IPS DF 19.7 (cell line): Measurements from ENCODE around the gene NLRP2B.
"Not testable (repeated sequence)": the region's sequence is repeated elsewhere in the genome, so short reads cannot be mapped to it uniquely, and the experiment has no call there.

Source experiments
- DNase-seq: peaks from one replicate; pipeline ENCODE4 v3.0.0-alpha.2; 2013; ENCODE audit warnings: low read depth, low spot score

Gene NLRP2B

GRCh38 chrX:57680160-57680559 lies at the start of gene NLRP2B:
NLRP2B (minus strand) TSS chrX:57680260.
- DNase-seq = no peak

DNA sequence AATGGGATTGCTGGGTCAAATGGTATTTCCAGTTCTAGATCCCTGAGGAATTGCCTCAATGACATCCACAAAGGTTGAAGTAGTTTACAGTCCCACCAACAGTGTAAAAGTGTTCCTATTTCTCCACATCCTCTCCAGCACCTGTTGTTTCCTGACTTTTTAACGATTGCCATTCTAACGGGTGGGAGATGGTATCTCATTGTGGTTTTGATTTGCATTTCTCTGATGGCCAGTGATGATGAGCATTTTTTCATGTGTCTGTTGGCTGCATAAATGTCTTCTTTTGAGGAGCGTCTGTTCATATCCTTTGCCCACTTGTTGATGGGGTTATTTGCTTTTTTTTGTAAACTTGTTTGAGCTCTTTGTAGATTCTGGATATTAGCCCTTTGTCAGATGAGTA lies 45.9 kb upstream of the NLRP2B start:
- DNase-seq = not testable (repeated sequence)

- DNase-seq = no peak
These were observed 1.3 kb upstream of the NLRP2B start for GRCh38 chrX:57681341-57681740.

GRCh38 chrX:57678686-57679428 lies 1.2 kb downstream of the NLRP2B start:
- no peak for DNase-seq

DNA sequence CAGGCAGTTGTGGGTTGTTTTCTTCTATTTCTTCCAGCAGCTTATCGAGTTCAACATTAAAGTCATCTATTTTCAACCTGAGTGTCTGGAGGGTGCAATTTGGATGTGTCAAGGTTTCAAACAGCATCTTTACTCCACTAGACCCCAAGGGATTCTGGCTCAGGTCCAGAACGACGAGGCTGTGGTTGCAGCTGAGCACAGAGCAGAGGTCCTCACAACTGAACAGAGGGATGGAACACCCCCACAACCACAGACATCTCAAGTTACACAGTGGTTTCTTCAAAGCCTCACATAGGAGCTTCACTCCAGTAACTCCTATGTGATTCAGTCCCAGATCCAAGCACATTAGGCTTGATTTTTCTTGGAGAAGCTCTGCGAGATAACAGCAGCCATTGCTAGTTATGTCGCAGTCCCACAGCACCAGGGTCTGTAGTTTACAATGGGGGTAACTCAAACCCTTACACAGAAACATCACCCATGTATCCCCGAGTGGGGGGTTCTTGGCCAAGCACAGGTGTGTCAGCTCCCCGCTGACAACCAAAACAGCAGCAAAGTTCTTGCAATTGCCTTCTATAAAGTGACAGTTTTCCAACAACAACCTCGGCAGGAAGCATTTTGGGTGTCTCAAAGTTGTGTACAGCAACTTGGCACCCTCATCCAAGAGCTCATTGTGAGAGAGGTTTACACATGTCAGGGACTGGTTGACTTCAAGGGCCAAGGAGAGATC lies 2.8 kb downstream of the NLRP2B start:
- no peak for DNase-seq

GRCh38 chrX:57675320-57675719 lies 4.7 kb downstream of the NLRP2B start:
- DNase-seq = no peak

GRCh38 chrX:57674861-57675260 lies 5.2 kb downstream of the NLRP2B start:
- no peak for DNase-seq

DNA sequence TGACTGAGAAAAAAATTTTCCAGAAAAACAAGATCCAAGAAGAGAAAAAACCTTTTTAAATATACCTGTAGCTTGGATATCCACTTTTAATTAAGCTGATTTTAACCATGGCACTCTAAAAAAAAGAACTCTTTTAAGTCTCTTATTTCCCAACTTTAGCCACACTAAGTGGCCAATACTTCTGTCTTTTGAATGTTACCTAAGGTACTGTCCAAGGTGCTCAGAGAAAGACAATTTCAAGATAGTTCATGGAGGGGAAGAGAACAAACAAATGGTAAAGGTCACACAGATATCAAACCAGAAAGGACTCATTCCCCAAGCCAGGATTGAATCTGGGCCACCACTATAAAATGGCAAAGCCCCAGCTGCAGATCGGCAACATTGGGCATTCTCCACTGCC lies 10.1 kb downstream of the NLRP2B start:
- no peak for DNase-seq

- no peak for DNase-seq
These were observed 13.1 kb downstream of the NLRP2B start for GRCh38 chrX:57667010-57667409.

- DNase-seq = no peak
These were observed 25.0 kb downstream of the NLRP2B start for GRCh38 chrX:57655065-57655464.

- DNase-seq = no peak
These were observed 27.4 kb downstream of the NLRP2B start for GRCh38 chrX:57652705-57653104.

DNA sequence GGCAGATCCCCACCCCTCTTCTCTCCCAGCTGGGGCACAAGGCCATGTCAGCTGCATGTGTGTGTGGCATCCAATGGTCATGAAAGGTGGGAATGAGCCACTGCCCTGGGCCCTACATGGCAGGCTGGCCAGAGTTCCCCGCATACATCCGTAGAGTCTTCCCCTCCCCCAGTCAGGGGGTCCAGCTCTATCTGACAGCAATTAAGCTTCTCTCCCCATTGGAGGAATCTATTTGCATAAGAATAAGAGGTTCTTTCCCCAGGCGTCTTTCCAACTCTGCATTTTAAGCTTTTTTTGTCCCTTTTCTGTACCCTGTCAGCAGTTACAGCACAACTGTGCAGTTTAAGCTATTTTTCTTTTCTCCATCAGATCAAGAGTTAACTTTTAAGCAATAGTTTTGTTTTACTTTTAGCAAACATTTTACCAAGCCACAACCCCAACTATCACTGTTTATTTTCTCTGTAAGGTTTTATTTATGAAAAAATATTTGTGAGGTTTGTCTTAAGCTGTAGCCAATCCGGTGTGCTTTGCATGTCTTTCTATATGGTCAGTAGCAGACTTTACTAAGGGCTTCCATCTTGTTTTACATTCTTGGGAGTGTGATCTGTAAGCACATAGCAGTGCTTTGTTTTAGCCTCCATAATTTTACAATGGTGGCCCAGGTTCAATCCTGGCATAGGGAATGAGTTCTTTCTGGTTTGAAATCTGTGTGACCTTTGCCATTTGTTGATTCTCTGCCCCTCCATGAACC lies 28.7 kb downstream of the NLRP2B start:
- DNase-seq = peak; percentile 9

- peak; percentile 17 for DNase-seq
These were observed 33.0 kb downstream of the NLRP2B start for GRCh38 chrX:57647020-57647419.

GRCh38 chrX:57643698-57644097 lies 36.4 kb downstream of the NLRP2B start:
- no peak for DNase-seq

GRCh38 chrX:57641338-57641737 lies 38.7 kb downstream of the NLRP2B start:
- DNase-seq = no peak

- no peak for DNase-seq
These were observed 39.4 kb downstream of the NLRP2B start for GRCh38 chrX:57640674-57641016.

GRCh38 chrX:57629438-57629837 lies 50.6 kb downstream of the NLRP2B start:
- not testable (repeated sequence) for DNase-seq
